Smooth muscle cell of bladder (primary cell): ENCODE data around the gene ZNF688. TPM values are rescaled to one million over a fixed set of nuclear protein-coding genes. Genes with fewer than 3 reads are reported as not detected.

ENCODE experiments used
- total RNA-seq: library from RNA; depleted of rRNA; stranded (reverse); fragments of >200 nt; gene quantifications from 2 replicates; pipeline ENCODE4 v1.2.3, GENCODE V29; 2014

Gene ZNF688
- total RNA-seq = 12.1 and 12.9 TPM in 2 replicates

GRCh38 chr16:30571445-30572322 is at the start of gene ZNF688:
TSS of gene ZNF688 (minus strand) at chr16:30571714. CDS start at chr16:30571629, 85 bp downstream.

GRCh38 chr16:30609926-30610839 is 38.7 kb upstream of the ZNF688 start, which contains the start of gene ZNF689:
TSS of gene ZNF689 (minus strand) at chr16:30610389. CDS start at chr16:30610041, 348 bp downstream.

GRCh38 chr16:30585400-30586191 is 14.1 kb upstream of the ZNF688 start, which contains the start of gene ZNF785:
TSS of gene ZNF785 (minus strand) at chr16:30585697. CDS start at chr16:30585611, 86 bp downstream.

GRCh38 chr16:30557957-30558788 is 13.3 kb downstream of the ZNF688 start, which contains the start of gene ZNF764:
TSS of gene ZNF764 (minus strand) at chr16:30558374. CDS start at chr16:30558182, 192 bp downstream.

DNA sequence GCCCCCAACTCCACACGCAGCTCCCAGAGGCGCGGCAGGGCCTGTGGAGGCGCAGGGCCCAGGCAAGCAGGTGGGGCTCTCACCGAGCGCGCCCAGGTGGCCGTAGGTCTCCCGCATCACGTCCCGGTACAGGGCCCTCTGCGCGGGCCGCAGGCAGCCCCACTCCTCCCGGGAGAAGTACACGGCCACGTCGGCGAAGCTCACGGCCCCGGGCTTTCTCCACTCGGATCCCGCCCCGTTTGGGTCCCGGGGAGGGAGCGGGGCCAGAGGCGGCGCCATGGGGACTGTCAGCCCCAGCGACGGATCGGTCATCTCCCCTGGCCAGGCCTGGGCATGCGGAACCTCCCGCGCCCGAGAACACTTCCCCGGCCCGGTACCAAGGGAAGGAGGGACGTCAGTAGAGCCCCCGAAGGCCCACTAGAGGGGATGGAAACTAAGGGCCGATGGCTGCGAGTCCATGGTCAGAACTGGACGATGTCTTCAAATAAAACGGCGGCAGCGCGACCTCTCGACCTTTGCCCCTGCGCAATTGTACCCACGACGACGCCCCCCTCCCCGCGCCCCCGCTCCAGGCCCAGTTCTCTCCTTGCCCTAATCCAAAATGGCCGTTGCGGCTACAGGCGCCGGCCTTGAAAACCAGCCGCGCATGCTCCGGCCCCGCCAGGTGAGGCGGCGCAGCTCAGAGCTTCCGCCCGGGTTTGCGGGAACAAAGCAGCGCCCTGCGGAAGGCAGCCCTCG is 37.0 kb downstream of the ZNF688 start, which contains the start of gene ZNF747:
Gene ZNF747, minus strand, starts transcription at position 491 of the 738 bp plus-strand sequence. Its CDS starts 179 bp downstream, at position 312.

DNA sequence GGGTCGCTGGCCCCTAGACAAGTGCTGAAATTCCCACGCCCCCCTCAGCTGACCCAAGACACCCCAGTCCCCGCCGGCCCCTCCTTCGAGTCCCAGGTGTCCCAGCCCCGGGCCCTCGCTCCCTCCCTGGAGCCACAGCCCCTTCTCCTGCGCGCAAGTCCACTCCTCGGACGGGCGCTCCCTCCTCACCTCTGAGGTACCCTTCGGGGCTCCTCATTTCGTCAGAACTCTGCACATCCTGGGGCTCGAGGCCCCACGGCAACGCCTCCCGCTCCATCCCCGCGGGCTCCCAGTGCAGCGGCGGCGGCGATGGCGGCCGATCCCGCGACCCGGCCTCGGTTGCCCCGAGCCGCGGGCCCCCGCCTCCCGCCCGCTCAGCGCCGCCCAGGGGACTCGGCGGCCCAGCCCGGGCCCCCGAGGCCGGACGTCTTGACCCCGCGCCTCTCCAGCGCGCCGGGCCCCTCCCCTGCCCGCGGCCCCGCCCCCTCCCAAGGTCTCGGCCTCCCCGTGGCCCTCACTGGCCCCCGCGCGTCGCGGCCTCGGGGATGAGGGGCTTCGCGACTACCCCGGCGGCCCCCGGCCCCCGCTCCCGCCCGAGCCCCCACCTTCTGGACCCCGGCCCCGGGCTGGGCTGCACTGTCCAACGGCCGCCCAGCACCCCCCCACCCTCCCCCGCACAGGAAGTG is 45.2 kb downstream of the ZNF688 start, which contains the start of gene ZNF768:
Gene ZNF768, minus strand, starts transcription at position 430 of the 686 bp plus-strand sequence. Its CDS starts 153 bp downstream, at position 277.

Other genes with a start within 250 kb of the ZNF688 start
- gene CD2BP2, start 216.4 kb downstream of the ZNF688 start, total RNA-seq = 33.8 and 39.1 TPM in 2 replicates
- 17.1 and 19.9 TPM in 2 replicates for gene TBC1D10B, start 201.2 kb downstream of the ZNF688 start, total RNA-seq
- gene MYL11, start 196.9 kb downstream of the ZNF688 start, total RNA-seq = not detected in 2 replicates
- not detected in 2 replicates for gene SEPTIN1, start 189.2 kb downstream of the ZNF688 start, total RNA-seq
- gene ZNF48, start 176.3 kb downstream of the ZNF688 start, total RNA-seq = 4.6 and 5.5 TPM in 2 replicates
- gene ZNF771, start 164.1 kb downstream of the ZNF688 start, total RNA-seq = 9.8 and 10.5 TPM in 2 replicates
- 5.5 and 6.9 TPM in 2 replicates for gene DCTPP1, start 141.7 kb downstream of the ZNF688 start, total RNA-seq
- gene SEPHS2, start 125.8 kb downstream of the ZNF688 start, total RNA-seq = 11.1 and 13.7 TPM in 2 replicates
- gene ITGAL, start 99.0 kb downstream of the ZNF688 start, total RNA-seq = not detected in 2 replicates
- 9.5 and 12.8 TPM in 2 replicates for gene ZNF768, start 45.1 kb downstream of the ZNF688 start, total RNA-seq
- 6.7 and 8.4 TPM in 2 replicates for gene ZNF747, start 36.9 kb downstream of the ZNF688 start, total RNA-seq
- gene ZNF764, start 13.3 kb downstream of the ZNF688 start, total RNA-seq = 2.1 and 2.8 TPM in 2 replicates
- gene ZNF785, start 14.0 kb upstream of the ZNF688 start, total RNA-seq = 7.9 and 8.4 TPM in 2 replicates
- 3.8 and 4.4 TPM in 2 replicates for gene ZNF689, start 38.7 kb upstream of the ZNF688 start, total RNA-seq
- gene PRR14, start 79.2 kb upstream of the ZNF688 start, total RNA-seq = 3.4 and 3.8 TPM in 2 replicates
- 12.7 and 15.3 TPM in 2 replicates for gene FBRS, start 86.7 kb upstream of the ZNF688 start, total RNA-seq
- gene SRCAP, start 127.5 kb upstream of the ZNF688 start, total RNA-seq = 9.8 and 20.4 TPM in 2 replicates
- gene PHKG2, start 176.7 kb upstream of the ZNF688 start, total RNA-seq = 16.5 and 16.9 TPM in 2 replicates
- gene CFAP119, start 190.3 kb upstream of the ZNF688 start, total RNA-seq = 1.8 and 2.4 TPM in 2 replicates
- gene RNF40, start 190.6 kb upstream of the ZNF688 start, total RNA-seq = 53.8 and 63.1 TPM in 2 replicates
- 6.4 and 8.5 TPM in 2 replicates for gene ZNF629, start 215.5 kb upstream of the ZNF688 start, total RNA-seq